Vagina (tissue), 2 donors: ENCODE measurements around the gene NUDT3. TPM values are rescaled to one million over a fixed set of nuclear protein-coding genes. Genes with fewer than 3 reads are reported as not detected.

Experiments used
- DNase-seq, 2 donors: peaks; one replicate each; pipeline ENCODE4 v3.0.0-alpha.2; 2017; ENCODE audit errors: extremely low spot score in 2 of 2
- H3K27ac ChIP-seq: fragments of 200-600 bp; sonication (generic); one replicate; pipeline ENCODE4 v1.5.1; 2019
- H3K27me3 ChIP-seq: fragments of 200-600 bp; sonication (generic); one replicate; pipeline ENCODE4 v1.5.1; 2019
- H3K36me3 ChIP-seq, 2 donors: fragments of 200-600 bp; sonication (generic); one replicate each; pipeline ENCODE4 v1.5.1; 2017 to 2019
- H3K4me1 ChIP-seq: fragments of 200-600 bp; sonication (generic); one replicate; pipeline ENCODE4 v1.5.1; 2019
- H3K4me3 ChIP-seq, 2 donors: fragments of 200-600 bp; sonication (generic); 1 replicate in 1 of 2; 2 replicates in 1 of 2; pipeline ENCODE4 v1.5.1; 2016 to 2019
- H3K9me3 ChIP-seq: fragments of 200-600 bp; sonication (generic); one replicate; pipeline ENCODE4 v1.5.1; 2019
- CTCF ChIP-seq, 3 experiments: fragments of 450-650 bp in 2 of 3; fragments of 200-600 bp in 1 of 3; sonication (generic) in 1 of 3; IDR thresholded peaks; one replicate each; pipeline ENCODE4 v1.5.1; 2017 to 2019; ENCODE audit warnings: antibody characterized with exemption in 3 of 3, mild to moderate bottlenecking in 2 of 3, moderate library complexity in 2 of 3
- POLR2A ChIP-seq, 2 donors: fragments of 450-650 bp; IDR thresholded peaks; one replicate each; pipeline ENCODE4 v1.6.1; 2017; ENCODE audit warnings: antibody characterized with exemption in 2 of 2, mild to moderate bottlenecking in 2 of 2, moderate library complexity in 2 of 2
- POLR2AphosphoS5 ChIP-seq, 2 donors: sonication (generic); formaldehyde crosslinking; IDR thresholded peaks; one replicate each; pipeline ENCODE4 v1.9.0; 2017; ENCODE audit warnings: antibody characterized with exemption in 2 of 2, mild to moderate bottlenecking in 2 of 2, low read depth in 1 of 2; ENCODE audit not compliant: insufficient read depth in 1 of 2
- intact Hi-C: fragments of 100-400 bp; cut with DNase I; formaldehyde crosslinking; loops from one replicate; pipeline ENCODE4 v1.15.1; 2023
- total RNA-seq: library from RNA; depleted of rRNA; stranded (reverse); fragments of >200 nt; gene quantifications from one replicate; pipeline ENCODE4 v1.2.3, GENCODE V29; 2016

The NUDT3 gene
- total RNA-seq, 1 donor from 2014 or later: 27.0 TPM

GRCh38 chr6:34424200-34425131 lies 32.0 kb upstream of the NUDT3 start:
- H3K27me3 ChIP-seq: no peaks in the 10 kb centered on the region
- peak overlapping the region; percentile 64 to 90 for H3K4me3 ChIP-seq
- TF ChIP-seq POLR2AphosphoS5 (IDR thresholded peaks at IDR 0.05; ENCODE audit: insufficient read depth in 1 of 2, low read depth in 1 of 2) (no peak), POLR2A (IDR thresholded peaks at IDR 0.05) (no peak)
- peaks cover 38% of the 10 kb centered on the region for H3K4me1 ChIP-seq
- intact Hi-C loops: no loop called here
- H3K36me3 ChIP-seq: peaks cover 8 to 54% of the 10 kb centered on the region in 2 donors
- peak overlapping the region; percentile 85 for H3K27ac ChIP-seq
- H3K9me3 ChIP-seq: no peaks in the 10 kb centered on the region
- no peak for DNase-seq

- H3K36me3 ChIP-seq: peaks cover 8 to 67% of the 10 kb centered on the region in 2 donors
- H3K27me3 ChIP-seq: no peaks in the 10 kb centered on the region
- no peak for DNase-seq
- intact Hi-C loops: no loop called here
- no peak for TF ChIP-seq CTCF (IDR thresholded peaks at IDR 0.05)
- TF ChIP-seq POLR2AphosphoS5 (IDR thresholded peaks at IDR 0.05; ENCODE audit: insufficient read depth in 1 of 2, low read depth in 1 of 2): no peak
- TF ChIP-seq POLR2A (IDR thresholded peaks at IDR 0.05): no peak
- no peak overlapping the region for H3K27ac ChIP-seq
- no peak overlapping the region for H3K4me3 ChIP-seq
- H3K4me1 ChIP-seq: peaks cover 38% of the 10 kb centered on the region
- no peaks in the 10 kb centered on the region for H3K9me3 ChIP-seq
Measured at GRCh38 chr6:34423254-34423653, 30.8 kb upstream of the NUDT3 start.

GRCh38 chr6:34418367-34418766 lies 25.9 kb upstream of the NUDT3 start:
- H3K27me3 ChIP-seq: no peaks in the 10 kb centered on the region
- no peak overlapping the region for H3K27ac ChIP-seq
- H3K4me1 ChIP-seq: peaks cover 23% of the 10 kb centered on the region
- no peak overlapping the region for H3K4me3 ChIP-seq
- no peaks in the 10 kb centered on the region for H3K9me3 ChIP-seq
- intact Hi-C loops: loop anchor here (10.0 kb wide), 1 partner anchor 224 kb away; no protein-coding TSS in a partner anchor
- TF ChIP-seq CTCF (IDR thresholded peaks at IDR 0.05): no peak
- no peak for TF ChIP-seq POLR2A (IDR thresholded peaks at IDR 0.05)
- no peak for DNase-seq
- peaks cover 8 to 69% of the 10 kb centered on the region in 2 donors for H3K36me3 ChIP-seq

GRCh38 chr6:34416877-34417371 lies 24.5 kb upstream of the NUDT3 start:
- intact Hi-C loops: loop anchor here (10.0 kb wide), 1 partner anchor 222 kb away; no protein-coding TSS in a partner anchor
- Histone ChIP-seq H3K36me3 (peaks cover 6 to 54% of the 10 kb centered on the region in 2 donors), H3K4me1 (peaks cover 12% of the 10 kb centered on the region)

More at GRCh38 chr6:34416877-34417371, 24.5 kb upstream of the NUDT3 start:
- DNase-seq: no peak
- H3K27me3 ChIP-seq: no peaks in the 10 kb centered on the region
- H3K27ac ChIP-seq: no peak overlapping the region
- no peak for TF ChIP-seq POLR2AphosphoS5 (IDR thresholded peaks at IDR 0.05; ENCODE audit: insufficient read depth in 1 of 2, low read depth in 1 of 2)
- TF ChIP-seq CTCF (IDR thresholded peaks at IDR 0.05): no peak
- TF ChIP-seq POLR2A (IDR thresholded peaks at IDR 0.05): no peak
- H3K4me3 ChIP-seq: no peak overlapping the region
- no peaks in the 10 kb centered on the region for H3K9me3 ChIP-seq
